ELF-1 (cell line): ENCODE results near the gene PROSER3.

Experiments
- DNase-seq: peaks from one replicate; pipeline ENCODE4 v3.0.0-alpha.2; 2016; ENCODE audit warnings: low read depth, low spot score

Gene PROSER3

GRCh38 chr19:35757749-35758608 is at the start of gene PROSER3:
Gene PROSER3, plus strand, starts transcription at chr19:35758176. Its CDS starts 40 bp downstream, at chr19:35758216.
- peak; percentile 100 for DNase-seq

DNA sequence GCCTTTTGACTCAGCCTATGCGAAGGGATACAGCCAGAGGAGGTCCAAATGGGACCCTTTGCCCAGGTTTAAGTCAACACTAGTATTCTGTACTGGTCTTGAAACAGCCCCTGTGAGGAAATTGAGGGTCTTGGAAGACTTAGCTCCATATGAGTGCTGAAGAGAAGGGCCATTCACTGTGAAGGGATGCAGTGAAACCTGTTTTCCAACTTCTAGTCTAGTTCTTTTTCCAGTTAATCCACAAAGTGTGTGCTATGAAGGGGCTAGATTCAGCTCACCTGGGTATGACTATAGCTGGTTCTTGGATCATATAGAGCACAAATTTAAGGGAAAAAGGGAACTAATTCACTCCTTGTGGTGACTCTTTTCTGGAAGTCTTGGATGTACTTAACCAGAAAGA is 49.6 kb upstream of the PROSER3 start:
- DNase-seq: no peak

GRCh38 chr19:35710784-35711723 is 46.9 kb upstream of the PROSER3 start:
- DNase-seq: no peak

- DNase-seq: no peak
These were observed 45.1 kb upstream of the PROSER3 start for GRCh38 chr19:35712567-35713505.

DNA sequence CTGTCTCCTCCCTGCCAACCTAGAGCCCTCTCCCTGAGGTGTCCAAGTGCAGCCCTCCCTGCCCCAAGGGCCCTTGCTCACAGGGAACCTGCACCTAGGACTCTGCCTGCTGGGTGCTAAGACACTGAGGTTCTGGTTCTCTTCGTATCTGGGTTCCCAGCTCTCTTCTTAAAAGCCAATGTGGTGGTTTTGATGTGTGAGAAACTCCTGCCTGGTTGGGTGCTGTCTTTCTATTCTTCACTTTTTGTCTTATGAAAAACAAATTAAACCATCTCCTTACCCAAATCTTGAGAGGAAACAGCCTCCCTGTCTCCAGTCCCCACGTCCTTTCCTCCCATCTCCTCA is 44.5 kb upstream of the PROSER3 start:
- no peak for DNase-seq

- no peak for DNase-seq
These were observed 44.0 kb upstream of the PROSER3 start for GRCh38 chr19:35713904-35714495.

- DNase-seq: peak; percentile 43
These were observed 43.2 kb upstream of the PROSER3 start for GRCh38 chr19:35714601-35715354.

- no peak for DNase-seq
These were observed 42.6 kb upstream of the PROSER3 start for GRCh38 chr19:35715355-35715809.

DNA sequence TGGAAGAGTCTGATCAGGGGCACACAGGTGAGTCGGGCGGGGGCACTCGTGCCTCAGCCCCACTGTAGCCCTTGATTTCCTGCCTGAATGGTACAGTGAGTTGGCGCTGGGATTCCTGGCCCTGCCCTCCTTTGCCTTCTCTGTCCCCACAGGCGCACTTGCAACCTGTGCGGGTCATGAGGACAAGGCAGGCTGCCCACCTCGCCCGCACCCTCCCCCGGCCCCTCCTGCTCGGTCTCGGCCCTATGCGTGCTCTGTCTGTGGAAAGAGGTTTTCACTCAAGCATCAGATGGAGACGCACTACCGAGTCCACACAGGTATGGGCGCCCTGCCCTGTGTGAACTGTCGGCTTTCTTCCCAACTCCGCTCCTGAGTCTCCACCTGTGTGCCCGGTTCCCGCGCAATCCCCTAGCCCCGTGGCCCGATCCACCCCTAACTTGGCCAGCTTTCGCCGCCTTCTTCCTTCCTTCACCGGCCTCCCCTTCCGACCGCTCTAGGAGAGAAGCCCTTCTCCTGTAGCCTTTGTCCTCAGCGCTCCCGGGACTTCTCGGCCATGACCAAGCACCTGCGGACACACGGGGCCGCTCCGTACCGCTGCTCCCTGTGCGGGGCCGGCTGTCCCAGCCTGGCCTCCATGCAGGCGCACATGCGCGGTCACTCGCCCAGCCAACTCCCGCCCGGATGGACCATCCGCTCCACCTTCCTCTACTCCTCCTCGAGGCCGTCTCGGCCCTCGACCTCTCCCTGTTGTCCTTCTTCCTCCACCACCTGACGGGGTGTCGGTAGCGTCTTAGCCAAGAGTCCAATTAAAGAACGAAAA is 41.8 kb upstream of the PROSER3 start:
- DNase-seq: no peak

DNA sequence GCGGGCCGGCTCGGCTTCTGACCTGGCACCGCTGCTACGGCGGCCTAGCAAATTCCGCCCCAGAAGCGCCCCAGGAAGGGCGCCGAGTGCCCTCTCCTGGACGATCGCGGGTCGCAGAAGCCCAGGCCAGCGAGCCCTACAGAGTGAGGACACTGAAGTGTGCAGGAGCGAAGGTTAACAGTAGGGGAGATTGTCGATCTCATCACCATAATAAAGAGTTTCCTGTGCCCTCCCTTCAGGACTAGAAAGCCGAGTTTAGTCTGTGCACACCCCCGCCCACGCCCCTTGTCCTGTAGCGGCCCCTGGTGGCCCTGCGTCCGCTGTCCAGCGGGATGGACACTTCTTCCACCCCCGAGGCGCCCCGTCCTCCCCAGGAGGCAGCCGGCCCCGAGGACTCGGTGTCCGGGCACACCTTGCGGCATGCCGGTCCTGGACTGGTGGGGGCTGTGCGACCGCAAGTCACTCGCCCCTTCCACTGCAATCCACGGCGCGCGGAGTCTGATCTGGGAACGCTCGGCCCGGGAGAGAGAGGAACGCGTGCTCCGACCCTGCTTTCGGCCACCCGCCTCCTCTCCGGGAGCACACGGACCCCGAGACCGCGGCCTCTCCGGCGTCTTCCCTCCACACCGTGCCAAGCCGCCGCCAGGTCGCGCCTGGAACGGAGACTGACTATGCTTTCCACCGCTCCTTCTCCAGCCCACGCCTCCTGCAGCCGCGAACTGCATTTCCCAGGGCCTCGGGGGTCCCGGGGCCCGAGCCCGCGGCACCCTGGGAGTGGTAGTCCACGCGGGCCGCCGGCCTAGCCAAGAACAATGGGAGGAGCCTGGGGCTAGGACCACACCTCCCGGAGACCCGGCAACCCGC is 40.9 kb upstream of the PROSER3 start:
- peak; percentile 98 for DNase-seq

- DNase-seq: no peak
These were observed 40.2 kb upstream of the PROSER3 start, which contains the start of gene KMT2B for GRCh38 chr19:35717665-35718344. Gene KMT2B, plus strand, starts transcription at chr19:35718003. Its CDS starts 16 bp downstream, at chr19:35718019.

DNA sequence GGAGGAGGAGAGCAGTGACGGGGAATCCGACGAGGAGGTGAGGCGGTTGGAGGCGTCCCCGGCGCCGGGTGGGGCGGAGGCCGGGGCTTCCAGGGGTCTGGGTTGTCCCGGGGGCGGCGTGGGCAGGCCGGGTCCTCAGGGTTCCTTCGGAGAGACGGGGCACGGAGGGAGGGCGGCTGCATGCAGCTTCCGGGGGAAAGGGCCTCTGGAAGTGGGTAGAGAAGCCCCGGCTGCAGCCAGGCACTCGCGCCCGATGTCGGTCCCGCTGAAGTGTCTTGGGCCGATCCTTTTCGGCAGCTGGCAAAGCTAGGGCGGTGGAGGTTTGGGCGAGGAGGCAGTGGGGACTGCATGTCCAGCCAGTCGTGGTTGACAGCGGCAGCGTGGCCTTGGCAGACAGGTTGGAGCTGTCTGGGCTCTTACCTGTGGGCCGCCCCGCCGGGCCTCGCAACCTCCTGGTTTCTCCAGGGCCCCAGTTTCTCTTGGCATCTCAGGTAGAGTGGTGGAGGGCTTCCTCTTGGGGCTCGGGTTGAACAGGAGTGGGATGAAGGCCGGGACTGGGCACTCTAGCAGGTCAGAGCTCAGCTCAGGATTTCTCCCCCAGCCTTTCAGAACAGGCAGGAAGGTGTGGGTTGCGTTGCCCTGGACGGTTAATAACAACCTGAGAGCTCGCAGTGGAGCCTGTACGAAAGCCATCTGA is 39.5 kb upstream of the PROSER3 start:
- DNase-seq: peak; percentile 19

DNA sequence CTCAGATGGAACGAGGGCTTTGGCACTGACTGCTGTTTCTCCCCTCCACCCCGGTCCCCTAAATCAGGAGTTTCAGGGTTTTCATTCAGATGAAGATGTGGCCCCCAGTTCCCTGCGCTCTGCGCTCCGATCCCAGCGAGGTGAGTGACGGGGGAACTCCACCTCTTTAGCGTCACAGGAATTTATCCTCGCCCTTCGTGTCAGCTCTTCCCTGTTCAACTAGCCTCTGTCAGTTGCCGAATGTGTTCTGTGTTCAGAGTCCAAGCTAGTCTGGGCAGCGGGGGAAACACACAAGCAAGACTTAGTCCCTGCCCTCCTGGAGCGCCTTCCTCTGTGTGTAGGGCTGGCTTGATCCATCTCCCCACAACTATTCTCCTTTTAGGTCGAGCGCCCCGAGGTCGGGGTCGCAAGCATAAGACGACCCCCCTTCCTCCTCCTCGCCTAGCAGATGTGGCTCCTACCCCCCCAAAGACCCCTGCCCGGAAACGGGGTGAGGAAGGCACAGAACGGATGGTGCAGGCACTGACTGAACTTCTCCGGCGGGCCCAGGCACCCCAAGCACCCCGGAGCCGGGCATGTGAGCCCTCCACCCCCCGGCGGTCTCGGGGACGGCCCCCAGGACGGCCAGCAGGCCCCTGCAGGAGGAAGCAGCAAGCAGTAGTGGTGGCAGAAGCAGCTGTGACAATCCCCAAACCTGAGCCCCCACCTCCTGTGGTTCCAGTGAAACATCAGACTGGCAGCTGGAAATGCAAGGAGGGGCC is 38.4 kb upstream of the PROSER3 start:
- DNase-seq: no peak

- DNase-seq: no peak
These were observed 37.8 kb upstream of the PROSER3 start for GRCh38 chr19:35720163-35720524.

GRCh38 chr19:35720648-35721047 is 37.3 kb upstream of the PROSER3 start:
- no peak for DNase-seq

DNA sequence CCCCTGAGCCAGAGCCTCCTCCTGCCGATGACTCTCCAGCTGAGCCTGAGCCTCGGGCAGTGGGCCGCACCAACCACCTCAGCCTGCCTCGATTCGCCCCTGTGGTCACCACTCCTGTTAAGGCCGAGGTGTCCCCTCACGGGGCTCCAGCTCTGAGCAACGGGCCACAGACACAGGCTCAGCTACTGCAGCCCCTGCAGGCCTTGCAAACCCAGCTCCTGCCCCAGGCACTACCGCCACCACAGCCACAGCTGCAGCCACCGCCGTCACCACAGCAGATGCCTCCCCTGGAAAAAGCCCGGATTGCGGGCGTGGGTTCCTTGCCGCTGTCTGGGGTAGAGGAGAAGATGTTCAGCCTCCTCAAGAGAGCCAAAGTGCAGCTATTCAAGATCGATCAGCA is 36.6 kb upstream of the PROSER3 start:
- DNase-seq: no peak
